SK-N-SH (cell line): ENCODE data around the gene ZMAT5. TPM values are rescaled to one million over a fixed set of nuclear protein-coding genes. Genes with fewer than 3 reads are reported as not detected.
A peak's percentile ranks its signal among the peaks of the same experiment; 100 is the strongest.

Source experiments
- CTCF ChIA-PET: fragments of 300-600, 350-600 bp; formaldehyde crosslinking; extraction: SDS; loops from one replicate; lab custom pipeline; 2021; lab: Yijun Ruan, JAX
- POLR2A ChIA-PET: fragments of 350-600 bp; sonication (Branson Sonifier 250); formaldehyde crosslinking; extraction: SDS; loops from one replicate; lab custom pipeline; 2020; ENCODE audit warnings: antibody characterized with exemption, inconsistent platforms; lab: Yijun Ruan, JAX
- DNase-seq: peaks from one replicate; pipeline ENCODE4 v3.0.0; 2012
- H2AFZ ChIP-seq: fragments of 200-600 bp; sonication (generic); 2 replicates; pipeline ENCODE4 v1.8.1; 2016; ENCODE audit warnings: antibody characterized with exemption, mild to moderate bottlenecking, low read depth
- H3F3A ChIP-seq: fragments of 200-600 bp; sonication (generic); replicated peaks from 2 replicates; pipeline ENCODE3; 2016; ENCODE audit warnings: antibody characterized with exemption, mild to moderate bottlenecking; ENCODE audit not compliant: insufficient read depth
- H3K27ac ChIP-seq, 2 experiments: fragments of 200-500 bp in 1 of 2; fragments of 200-600 bp in 1 of 2; sonication (Bioruptor generic) in 1 of 2; sonication (generic), shearing (Covaris generic) in 1 of 2; 2 replicates each; pipeline versions ENCODE4 v1.5.1 to v1.6.1; 2014 to 2016; ENCODE audit warnings: low read depth in 2 of 2, inconsistent platforms in 1 of 2, low read length in 1 of 2, mild to moderate bottlenecking in 1 of 2, mixed read lengths in 1 of 2
- H3K27me3 ChIP-seq: fragments of 200-600 bp; sonication (generic), shearing (Covaris generic); 2 replicates; pipeline ENCODE4 v1.6.1; 2016; ENCODE audit warnings: mixed run types; ENCODE audit not compliant: insufficient read depth
- H3K36me3 ChIP-seq, 2 experiments: fragments of 200-500 bp in 1 of 2; fragments of 200-600 bp in 1 of 2; sonication (Bioruptor generic) in 1 of 2; sonication (generic) in 1 of 2; replicated peaks in 1 of 2; 2 replicates each; pipeline versions ENCODE3 to v1.5.1; 2014 to 2016; ENCODE audit warnings: low read length in 1 of 2, mild to moderate bottlenecking in 1 of 2; ENCODE audit not compliant: insufficient read depth in 2 of 2, control insufficient read depth in 1 of 2
- H3K4me1 ChIP-seq, 2 experiments: fragments of 200-500 bp in 1 of 2; fragments of 200-600 bp in 1 of 2; sonication (Bioruptor generic) in 1 of 2; sonication (generic), shearing (Covaris generic) in 1 of 2; 2 replicates each; pipeline versions ENCODE4 v1.5.1 to v1.6.1; 2014 to 2016; ENCODE audit warnings: low read depth in 1 of 2, low read length in 1 of 2, mixed run types in 1 of 2; ENCODE audit not compliant: insufficient read depth in 2 of 2, control insufficient read depth in 1 of 2
- H3K4me2 ChIP-seq: fragments of 200-600 bp; sonication (generic), shearing (Covaris generic); 2 replicates; pipeline ENCODE4 v1.6.1; 2017; ENCODE audit warnings: mixed run types
- H3K4me3 ChIP-seq, 2 experiments: fragments of 200-500 bp in 1 of 2; fragments of 200-600 bp in 1 of 2; sonication (Bioruptor generic) in 1 of 2; sonication (generic), shearing (Covaris generic) in 1 of 2; 2 replicates each; pipeline versions ENCODE4 v1.5.1 to v1.8.1; 2014 to 2016; ENCODE audit warnings: low read depth in 2 of 2, inconsistent platforms in 1 of 2, low read length in 1 of 2, mild to moderate bottlenecking in 1 of 2, mixed read lengths in 1 of 2, moderate library complexity in 1 of 2
- H3K79me2 ChIP-seq: fragments of 200-600 bp; sonication (generic); 2 replicates; pipeline ENCODE4 v1.8.1; 2017; ENCODE audit warnings: mild to moderate bottlenecking; ENCODE audit not compliant: insufficient read depth
- H3K9ac ChIP-seq: fragments of 200-600 bp; sonication (generic); 2 replicates; pipeline ENCODE4 v1.6.1; 2017; ENCODE audit warnings: mixed run types
- H3K9me2 ChIP-seq: fragments of 200-600 bp; sonication (generic); 2 replicates; pipeline ENCODE4 v1.6.1; 2017; ENCODE audit warnings: mixed run types
- H3K9me3 ChIP-seq: fragments of 200-600 bp; sonication (generic); 2 replicates; pipeline ENCODE4 v1.6.1; 2017; ENCODE audit warnings: mixed run types, mild to moderate bottlenecking, moderate library complexity
- H4K20me1 ChIP-seq: fragments of 200-600 bp; sonication (generic); 2 replicates; pipeline ENCODE4 v1.6.1; 2017; ENCODE audit warnings: mild to moderate bottlenecking, mixed run types; ENCODE audit not compliant: insufficient read depth
- GABPA ChIP-seq: IDR thresholded peaks from 2 replicates; pipeline ENCODE4 v1.4.0; 2012; ENCODE audit warnings: low read depth, mild to moderate bottlenecking
- MEF2A ChIP-seq: IDR thresholded peaks from 2 replicates; pipeline ENCODE4 v1.4.0; 2012; ENCODE audit warnings: low read depth, borderline replicate concordance
- MXI1 ChIP-seq: IDR thresholded peaks from 2 replicates; pipeline ENCODE4 v1.6.1; 2012; ENCODE audit warnings: mild to moderate bottlenecking, low read depth, low read length, improper control_type of control experiment
- RAD21 ChIP-seq: IDR thresholded peaks from 2 replicates; pipeline ENCODE4 v1.6.1; 2012; ENCODE audit warnings: mild to moderate bottlenecking, low read length
- RCOR1 ChIP-seq: fragments of 150-350 bp; IDR thresholded peaks from 2 replicates; pipeline ENCODE4 v1.6.1; 2017; ENCODE audit warnings: antibody characterized with exemption, low read length
- RFX5 ChIP-seq: IDR thresholded peaks from 2 replicates; pipeline ENCODE4 v1.6.1; 2012; ENCODE audit warnings: mild to moderate bottlenecking, improper control_type of control experiment, low read length
- SMC3 ChIP-seq: IDR thresholded peaks from 2 replicates; pipeline ENCODE4 v1.6.1; 2012; ENCODE audit warnings: low read depth, low read length, improper control_type of control experiment
- TEAD4 ChIP-seq: IDR thresholded peaks from 2 replicates; pipeline ENCODE4 v1.4.0; 2012; ENCODE audit warnings: mild to moderate bottlenecking, borderline replicate concordance; ENCODE audit not compliant: insufficient read depth
- WGBS: methylation state at CpG from one replicate; pipeline ENCODE4 v1.1.6; 2017; ENCODE audit warnings: low lambda C conversion rate; 5-methylcytosine and 5-hydroxymethylcytosine counted together
- polyA plus RNA-seq, 3 experiments: library from polyadenylated mRNA; depleted of rRNA; stranded (reverse); fragments of >200 nt; gene quantifications; 2 replicates each; pipeline ENCODE4 v1.2.3, GENCODE V29; 2012
- TF ChIP-seq, protein P1 (sequence below): fragments of 200-600 bp; sonication (generic); IDR thresholded peaks from 2 replicates; pipeline ENCODE4 v1.6.1; 2017; ENCODE audit warnings: antibody characterized with exemption, mild to moderate bottlenecking, moderate library complexity
- TF ChIP-seq, protein P2 (sequence below): IDR thresholded peaks from 2 replicates; pipeline ENCODE4 v1.6.1; 2012; ENCODE audit warnings: mild to moderate bottlenecking, low read depth, low read length, moderate library complexity
- TF ChIP-seq, protein P3 (sequence below): IDR thresholded peaks from 2 replicates; pipeline ENCODE4 v1.4.0; 2012; ENCODE audit warnings: low read depth

Gene ZMAT5
- polyA plus RNA-seq, 1 of the 3 experiments (the other 2 are of a cell fraction), result 35.0 TPM

DNA sequence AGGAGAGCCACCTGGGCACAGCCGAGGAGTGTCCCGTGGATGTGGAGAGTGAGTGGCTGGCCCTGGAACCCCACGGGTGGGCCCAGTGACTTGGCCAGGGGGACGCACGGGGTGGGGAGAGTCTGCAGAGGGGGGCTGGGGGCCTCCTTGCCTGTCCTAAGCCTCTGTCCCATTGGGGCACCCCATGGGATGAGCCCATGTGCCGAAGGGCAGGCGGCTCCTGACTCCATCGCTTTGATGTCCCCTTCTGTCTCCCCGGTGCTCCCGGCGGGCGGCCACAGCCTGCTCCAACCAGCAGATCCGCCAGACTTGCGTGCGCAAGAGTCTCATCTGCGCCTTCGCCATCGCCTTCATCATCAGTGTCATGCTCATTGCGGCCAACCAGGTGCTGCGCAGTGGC, 37.6 kb downstream of the ZMAT5 start:
- POLR2A ChIA-PET, result no interaction called here

DNA sequence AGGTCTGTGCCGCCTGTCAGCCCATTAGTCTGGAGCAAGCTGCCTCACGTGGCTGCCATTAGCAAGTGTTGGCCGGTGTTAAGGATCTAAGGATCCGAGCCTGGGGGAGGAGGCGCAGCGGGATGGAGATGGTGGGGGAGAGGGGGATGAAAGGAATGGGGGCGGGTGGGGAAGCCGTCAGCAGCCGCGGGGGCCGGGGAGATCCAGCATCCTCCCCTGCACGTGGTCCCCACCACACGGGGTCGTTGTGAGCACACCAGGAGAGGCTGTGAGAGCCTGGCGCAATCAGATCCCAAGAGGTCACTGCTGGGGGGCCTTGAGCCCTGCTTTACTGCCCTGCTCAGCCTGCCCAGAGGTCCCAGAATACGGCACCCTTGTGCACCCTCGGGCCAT, 39.7 kb downstream of the ZMAT5 start:
- WGBS, result 19% methylated on average over 5 of the region's 17 CpGs
- no peak overlapping the region for H3K4me3 ChIP-seq
- H3K9me2 ChIP-seq, result no peaks in the 10 kb centered on the region
- H3K27me3 ChIP-seq, result no peaks in the 10 kb centered on the region
- no peaks in the 10 kb centered on the region for H3K79me2 ChIP-seq
- no peak overlapping the region for H3K9ac ChIP-seq
- H3K27ac ChIP-seq, result no peak overlapping the region; a peak in 1 of 4 replicates
- no peaks in the 10 kb centered on the region for H4K20me1 ChIP-seq
- ChIA-PET CTCF (interaction anchor here (0.7 to 3.2 kb wide), 13 partner anchors 8 to 362 kb away, joined by 3 to 17 read pairs (median 6); no protein-coding TSS in a partner anchor), POLR2A (no interaction called here)
- H3K36me3 ChIP-seq, result peaks cover 0 to 2% of the 10 kb centered on the region in 2 experiments
- TF ChIP-seq, protein P1, sequence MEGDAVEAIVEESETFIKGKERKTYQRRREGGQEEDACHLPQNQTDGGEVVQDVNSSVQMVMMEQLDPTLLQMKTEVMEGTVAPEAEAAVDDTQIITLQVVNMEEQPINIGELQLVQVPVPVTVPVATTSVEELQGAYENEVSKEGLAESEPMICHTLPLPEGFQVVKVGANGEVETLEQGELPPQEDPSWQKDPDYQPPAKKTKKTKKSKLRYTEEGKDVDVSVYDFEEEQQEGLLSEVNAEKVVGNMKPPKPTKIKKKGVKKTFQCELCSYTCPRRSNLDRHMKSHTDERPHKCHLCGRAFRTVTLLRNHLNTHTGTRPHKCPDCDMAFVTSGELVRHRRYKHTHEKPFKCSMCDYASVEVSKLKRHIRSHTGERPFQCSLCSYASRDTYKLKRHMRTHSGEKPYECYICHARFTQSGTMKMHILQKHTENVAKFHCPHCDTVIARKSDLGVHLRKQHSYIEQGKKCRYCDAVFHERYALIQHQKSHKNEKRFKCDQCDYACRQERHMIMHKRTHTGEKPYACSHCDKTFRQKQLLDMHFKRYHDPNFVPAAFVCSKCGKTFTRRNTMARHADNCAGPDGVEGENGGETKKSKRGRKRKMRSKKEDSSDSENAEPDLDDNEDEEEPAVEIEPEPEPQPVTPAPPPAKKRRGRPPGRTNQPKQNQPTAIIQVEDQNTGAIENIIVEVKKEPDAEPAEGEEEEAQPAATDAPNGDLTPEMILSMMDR, result peak; percentile 32
- 0 out of 2 replicates have a peak, but pooled peaks have one; percentile 39 for TF ChIP-seq MXI1
- TF ChIP-seq, protein P2, sequence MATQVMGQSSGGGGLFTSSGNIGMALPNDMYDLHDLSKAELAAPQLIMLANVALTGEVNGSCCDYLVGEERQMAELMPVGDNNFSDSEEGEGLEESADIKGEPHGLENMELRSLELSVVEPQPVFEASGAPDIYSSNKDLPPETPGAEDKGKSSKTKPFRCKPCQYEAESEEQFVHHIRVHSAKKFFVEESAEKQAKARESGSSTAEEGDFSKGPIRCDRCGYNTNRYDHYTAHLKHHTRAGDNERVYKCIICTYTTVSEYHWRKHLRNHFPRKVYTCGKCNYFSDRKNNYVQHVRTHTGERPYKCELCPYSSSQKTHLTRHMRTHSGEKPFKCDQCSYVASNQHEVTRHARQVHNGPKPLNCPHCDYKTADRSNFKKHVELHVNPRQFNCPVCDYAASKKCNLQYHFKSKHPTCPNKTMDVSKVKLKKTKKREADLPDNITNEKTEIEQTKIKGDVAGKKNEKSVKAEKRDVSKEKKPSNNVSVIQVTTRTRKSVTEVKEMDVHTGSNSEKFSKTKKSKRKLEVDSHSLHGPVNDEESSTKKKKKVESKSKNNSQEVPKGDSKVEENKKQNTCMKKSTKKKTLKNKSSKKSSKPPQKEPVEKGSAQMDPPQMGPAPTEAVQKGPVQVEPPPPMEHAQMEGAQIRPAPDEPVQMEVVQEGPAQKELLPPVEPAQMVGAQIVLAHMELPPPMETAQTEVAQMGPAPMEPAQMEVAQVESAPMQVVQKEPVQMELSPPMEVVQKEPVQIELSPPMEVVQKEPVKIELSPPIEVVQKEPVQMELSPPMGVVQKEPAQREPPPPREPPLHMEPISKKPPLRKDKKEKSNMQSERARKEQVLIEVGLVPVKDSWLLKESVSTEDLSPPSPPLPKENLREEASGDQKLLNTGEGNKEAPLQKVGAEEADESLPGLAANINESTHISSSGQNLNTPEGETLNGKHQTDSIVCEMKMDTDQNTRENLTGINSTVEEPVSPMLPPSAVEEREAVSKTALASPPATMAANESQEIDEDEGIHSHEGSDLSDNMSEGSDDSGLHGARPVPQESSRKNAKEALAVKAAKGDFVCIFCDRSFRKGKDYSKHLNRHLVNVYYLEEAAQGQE, result no peak
- TF ChIP-seq SMC3, result peak; percentile 43
- TF ChIP-seq, protein P3, sequence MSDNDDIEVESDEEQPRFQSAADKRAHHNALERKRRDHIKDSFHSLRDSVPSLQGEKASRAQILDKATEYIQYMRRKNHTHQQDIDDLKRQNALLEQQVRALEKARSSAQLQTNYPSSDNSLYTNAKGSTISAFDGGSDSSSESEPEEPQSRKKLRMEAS, result peak; percentile 43; the same call in 1 of the 2 replicates
- peak; percentile 60 for TF ChIP-seq RAD21
- H3F3A ChIP-seq, result no peaks in the 10 kb centered on the region
- H3K4me2 ChIP-seq, result no peak overlapping the region
- DNase-seq, result peak; percentile 91
- peaks cover 0 to 27% of the 10 kb centered on the region in 2 experiments; a peak in 1 of 4 replicates for H3K4me1 ChIP-seq
- no peak overlapping the region for H2AFZ ChIP-seq
- H3K9me3 ChIP-seq, result no peaks in the 10 kb centered on the region

More for the DNA sequence above, 37.6 kb downstream of the ZMAT5 start:
- Histone ChIP-seq H3K4me2 (no peak overlapping the region), H3K27me3 (no peaks in the 10 kb centered on the region), H3K79me2 (no peaks in the 10 kb centered on the region), H2AFZ (no peak overlapping the region), H3K4me3 (no peak overlapping the region), H3F3A (no peaks in the 10 kb centered on the region), H3K4me1 (peaks cover 0 to 24% of the 10 kb centered on the region in 2 experiments; a peak in 1 of 4 replicates), H3K27ac (no peak overlapping the region), H3K36me3 (peaks cover 0 to 2% of the 10 kb centered on the region in 2 experiments), H4K20me1 (no peaks in the 10 kb centered on the region), H3K9me2 (no peaks in the 10 kb centered on the region), H3K9ac (no peak overlapping the region), H3K9me3 (no peaks in the 10 kb centered on the region)
- CTCF ChIA-PET, result interaction anchor here (3.0 kb wide), 1 partner anchor 275 kb away, joined by 14 read pairs; no protein-coding TSS in a partner anchor
- 96% methylated on average over 17 of the region's 20 CpGs for WGBS
- DNase-seq, result no peak
- no peak for TF ChIP-seq GABPA
- TF ChIP-seq RCOR1, result no peak
- no peak for TF ChIP-seq RFX5
- TF ChIP-seq TEAD4, result no peak
- TF ChIP-seq MEF2A, result no peak
- TF ChIP-seq, all 33 proteins: peak for 0
